ENCODE results near the gene ROR1.

The ROR1 gene

GRCh38 chr1:64004451-64005025 is 230.7 kb downstream of the ROR1 start:
- H3K4me3 ChIP-seq (ENCODE audit: low read length), result no peak overlapping the region
- TF ChIP-seq ZNF274 (IDR thresholded peaks at IDR 0.05; ENCODE audit: low read depth, low read length), result no peak

GRCh38 chr1:64005801-64006200 is 232.0 kb downstream of the ROR1 start:
- TF ChIP-seq ZNF274 (IDR thresholded peaks at IDR 0.05; ENCODE audit: low read depth, low read length), result no peak
- H3K4me3 ChIP-seq (ENCODE audit: low read length), result no peak overlapping the region

- no peak overlapping the region for H3K4me3 ChIP-seq (ENCODE audit: low read length)
- no peak for TF ChIP-seq ZNF274 (IDR thresholded peaks at IDR 0.05; ENCODE audit: low read depth, low read length)
Measured at GRCh38 chr1:64006276-64007051, 232.6 kb downstream of the ROR1 start.

- H3K4me3 ChIP-seq (ENCODE audit: low read length), result no peak overlapping the region
- no peak for TF ChIP-seq ZNF274 (IDR thresholded peaks at IDR 0.05; ENCODE audit: low read depth, low read length)
Measured at GRCh38 chr1:64010316-64010715, 236.5 kb downstream of the ROR1 start.

GRCh38 chr1:64013395-64013794 is 239.6 kb downstream of the ROR1 start:
- no peak for TF ChIP-seq ZNF274 (IDR thresholded peaks at IDR 0.05; ENCODE audit: low read depth, low read length)

GRCh38 chr1:64019818-64020217 is 246.0 kb downstream of the ROR1 start:
- H3K4me3 ChIP-seq (ENCODE audit: low read length), result no peak overlapping the region

More at GRCh38 chr1:64013395-64013794, 239.6 kb downstream of the ROR1 start:
- H3K4me3 ChIP-seq (ENCODE audit: low read length), result no peak overlapping the region

GRCh38 chr1:64021066-64021465 is 247.2 kb downstream of the ROR1 start:
- no peak for TF ChIP-seq ZNF274 (IDR thresholded peaks at IDR 0.05; ENCODE audit: low read depth, low read length)
- H3K4me3 ChIP-seq (ENCODE audit: low read length), result no peak overlapping the region

More at GRCh38 chr1:64019818-64020217, 246.0 kb downstream of the ROR1 start:
- no peak for TF ChIP-seq ZNF274 (IDR thresholded peaks at IDR 0.05; ENCODE audit: low read depth, low read length)

GRCh38 chr1:64025051-64025450 is 251.2 kb downstream of the ROR1 start:
- H3K4me3 ChIP-seq (ENCODE audit: low read length), result no peak overlapping the region
- TF ChIP-seq ZNF274 (IDR thresholded peaks at IDR 0.05; ENCODE audit: low read depth, low read length), result no peak

GRCh38 chr1:64029037-64029436 is 255.2 kb downstream of the ROR1 start:
- no peak for TF ChIP-seq ZNF274 (IDR thresholded peaks at IDR 0.05; ENCODE audit: low read depth, low read length)

GRCh38 chr1:64030411-64030810 is 256.6 kb downstream of the ROR1 start:
- no peak for TF ChIP-seq ZNF274 (IDR thresholded peaks at IDR 0.05; ENCODE audit: low read depth, low read length)
- H3K4me3 ChIP-seq (ENCODE audit: low read length), result no peak overlapping the region

More at GRCh38 chr1:64029037-64029436, 255.2 kb downstream of the ROR1 start:
- no peak overlapping the region for H3K4me3 ChIP-seq (ENCODE audit: low read length)

- TF ChIP-seq ZNF274 (IDR thresholded peaks at IDR 0.05; ENCODE audit: low read depth, low read length), result no peak
- H3K4me3 ChIP-seq (ENCODE audit: low read length), result no peak overlapping the region
Measured at GRCh38 chr1:64031236-64031635, 257.4 kb downstream of the ROR1 start.

- no peak for TF ChIP-seq ZNF274 (IDR thresholded peaks at IDR 0.05; ENCODE audit: low read depth, low read length)
- H3K4me3 ChIP-seq (ENCODE audit: low read length), result no peak overlapping the region
Measured at GRCh38 chr1:64033667-64034220, 259.9 kb downstream of the ROR1 start.

GRCh38 chr1:64036549-64036948 is 262.7 kb downstream of the ROR1 start:
- H3K4me3 ChIP-seq (ENCODE audit: low read length), result no peak overlapping the region
- no peak for TF ChIP-seq ZNF274 (IDR thresholded peaks at IDR 0.05; ENCODE audit: low read depth, low read length)

- no peak for TF ChIP-seq ZNF274 (IDR thresholded peaks at IDR 0.05; ENCODE audit: low read depth, low read length)
- no peak overlapping the region for H3K4me3 ChIP-seq (ENCODE audit: low read length)
Measured at GRCh38 chr1:64038119-64038518, 264.3 kb downstream of the ROR1 start.

- TF ChIP-seq ZNF274 (IDR thresholded peaks at IDR 0.05; ENCODE audit: low read depth, low read length), result no peak
- H3K4me3 ChIP-seq (ENCODE audit: low read length), result no peak overlapping the region
Measured at GRCh38 chr1:64038965-64039364, 265.1 kb downstream of the ROR1 start.
